Omental fat pad (tissue), 4 donors: ENCODE measurements around the gene DLGAP1. TPM values are rescaled to one million over a fixed set of nuclear protein-coding genes. Genes with fewer than 3 reads are reported as not detected.
A peak's percentile ranks its signal among the peaks of the same experiment; 100 is the strongest.

Experiments used
- ATAC-seq: fragments of 150-250 bp; one replicate; pipeline ENCODE4 v1.9.1; 2016; ENCODE audit warnings: mild to moderate bottlenecking, moderate library complexity; ENCODE audit not compliant: low FRiP score
- DNase-seq: peaks from one replicate; pipeline ENCODE4 v3.0.0-alpha.2; 2019; ENCODE audit warnings: low spot score
- CTCF ChIP-seq, 3 donors: fragments of 450-650 bp; IDR thresholded peaks; one replicate each; pipeline ENCODE4 v1.5.1; 2016 to 2017; ENCODE audit warnings: antibody characterized with exemption in 3 of 3, mild to moderate bottlenecking in 3 of 3, moderate library complexity in 2 of 3
- total RNA-seq, 4 donors: library from RNA; depleted of rRNA; stranded (reverse); fragments of >200 nt; gene quantifications; one replicate each; pipeline ENCODE4 v1.1.0, GENCODE V29; 2016

DLGAP1 gene
- total RNA-seq, 4 donors from 2014 or later, result 1.5 to 8.0 (median 5.4) TPM

DNA sequence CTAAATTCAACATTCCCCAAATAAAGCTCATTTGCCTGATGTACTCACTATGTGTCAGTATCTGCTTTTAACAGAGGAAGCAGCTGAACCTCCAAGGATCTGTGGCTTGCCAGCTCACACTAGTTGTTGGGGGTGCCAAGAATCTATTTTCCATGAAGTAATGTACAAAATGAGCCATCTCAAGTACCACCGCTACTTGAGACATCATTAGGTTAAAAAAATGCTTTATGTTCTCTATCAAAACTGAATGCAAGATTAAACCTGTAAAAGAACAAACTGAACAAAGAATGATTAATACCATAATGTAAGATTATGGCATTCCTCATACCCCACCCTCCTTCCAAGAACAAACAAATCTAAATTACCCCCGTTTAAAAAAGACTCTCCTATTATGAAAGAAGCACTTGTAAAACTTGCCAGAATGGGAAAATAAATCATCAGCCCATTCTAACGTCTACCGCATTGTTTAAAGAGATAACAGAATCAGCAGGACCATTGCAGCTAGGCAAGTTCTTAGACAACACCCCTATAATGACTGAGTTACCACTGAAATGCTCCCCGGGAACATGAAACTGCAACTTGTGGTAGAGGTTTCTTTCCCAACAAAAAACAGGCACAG lies 471.6 kb downstream of the DLGAP1 start:
- TF ChIP-seq CTCF (IDR thresholded peaks at IDR 0.05), result no peak
- DNase-seq (no peak), ATAC-seq (peak; percentile 81)

DNA sequence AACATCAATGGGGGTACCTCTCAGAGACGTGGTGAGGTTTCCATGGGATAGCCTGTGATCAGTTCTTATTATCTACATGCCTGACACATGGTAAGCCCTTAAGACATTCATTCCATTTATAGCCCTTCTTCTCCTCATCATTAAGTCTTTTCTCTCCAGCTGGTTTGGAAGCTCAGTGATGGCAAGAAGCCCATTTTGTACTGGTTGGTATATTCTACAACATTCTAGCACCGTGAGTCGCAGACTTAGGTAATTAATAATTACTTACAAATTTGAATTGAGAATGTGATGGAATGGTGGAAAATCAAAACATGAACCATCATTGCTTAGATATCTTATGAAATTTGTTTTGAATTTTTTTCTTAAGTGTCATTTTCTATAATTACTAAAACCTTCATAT lies 472.6 kb downstream of the DLGAP1 start:
- ATAC-seq (no peak), DNase-seq (no peak)
- TF ChIP-seq CTCF (IDR thresholded peaks at IDR 0.05), result no peak

DNA sequence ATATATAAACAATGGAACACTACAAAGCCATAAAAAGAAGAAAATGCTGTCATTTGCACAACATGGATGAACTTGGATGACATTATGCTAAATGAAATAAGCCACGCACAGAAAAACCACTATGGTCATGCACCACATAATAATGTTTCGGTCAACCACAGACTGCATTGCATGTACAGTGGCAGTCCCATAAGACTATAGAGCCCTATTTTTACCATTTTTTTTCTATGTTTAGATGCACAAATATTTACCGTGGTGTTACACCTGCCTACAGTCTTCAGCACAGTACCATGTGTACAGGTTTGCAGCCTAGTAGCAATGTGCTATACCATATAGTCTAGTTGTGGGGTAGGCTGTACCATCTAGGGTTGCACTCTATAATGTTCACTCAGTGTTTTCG lies 476.1 kb downstream of the DLGAP1 start:
- no peak for TF ChIP-seq CTCF (IDR thresholded peaks at IDR 0.05)
- no peak for DNase-seq
- no peak for ATAC-seq

- TF ChIP-seq CTCF (IDR thresholded peaks at IDR 0.05), result no peak
- no peak for DNase-seq
- no peak for ATAC-seq
Measured at GRCh38 chr18:3973191-3973850, 481.8 kb downstream of the DLGAP1 start.

DNA sequence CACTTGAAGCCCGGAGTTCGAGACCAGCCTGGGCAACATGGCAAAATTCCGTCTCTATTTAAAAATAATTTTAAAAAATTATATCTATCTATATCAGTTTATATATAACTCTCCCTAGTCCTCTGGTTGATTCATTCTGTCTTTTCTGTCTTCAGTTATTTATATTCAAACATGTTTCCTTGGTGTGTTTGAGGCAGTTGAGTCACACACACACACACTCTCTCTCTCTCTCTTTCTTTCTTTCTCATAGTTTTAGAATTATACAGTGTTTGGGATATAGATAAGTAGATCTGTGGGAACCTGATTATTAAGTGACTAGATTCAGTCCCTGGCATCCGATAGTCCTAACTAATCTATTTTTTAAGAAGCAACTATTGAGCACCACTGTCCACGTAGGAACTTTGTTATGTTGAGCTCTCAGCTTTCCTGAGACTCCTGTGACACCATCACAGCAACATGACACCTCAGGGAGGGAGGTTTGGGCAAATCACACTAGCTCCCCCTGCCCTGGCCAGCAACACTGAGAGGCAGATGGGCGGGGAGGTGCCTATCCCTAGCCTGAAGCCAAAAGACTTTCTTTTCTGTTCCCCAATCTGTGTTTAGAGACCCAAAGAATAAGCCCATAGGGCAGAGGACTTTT lies 482.7 kb downstream of the DLGAP1 start:
- TF ChIP-seq CTCF (IDR thresholded peaks at IDR 0.05), result no peak
- DNase-seq, result no peak
- ATAC-seq, result no peak

DNA sequence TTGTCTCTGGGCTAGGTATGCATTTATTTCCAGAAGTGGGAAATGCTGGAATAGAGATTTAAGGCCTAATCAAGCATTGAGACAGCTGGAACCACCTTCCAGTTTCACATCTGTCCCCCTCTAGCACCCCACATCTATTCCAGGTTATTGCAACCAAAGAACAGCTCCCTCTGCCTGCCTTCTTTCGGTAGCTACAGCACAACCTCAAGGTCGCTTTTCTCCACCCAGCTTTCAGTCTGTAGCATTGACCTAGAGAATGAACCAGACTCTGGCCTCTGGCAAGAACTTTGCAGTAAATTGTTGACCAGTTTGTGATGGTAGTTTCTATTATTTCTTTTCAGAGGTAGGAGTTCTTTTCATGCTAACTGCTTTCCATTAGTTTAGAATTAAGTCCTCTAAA lies 484.2 kb downstream of the DLGAP1 start:
- ATAC-seq, result no peak
- no peak for TF ChIP-seq CTCF (IDR thresholded peaks at IDR 0.05)

More for the DNA sequence above, 484.2 kb downstream of the DLGAP1 start:
- no peak for DNase-seq
